Fibroblast of lung (primary cell): ENCODE data around the gene SULT4A1. TPM values are rescaled to one million over a fixed set of nuclear protein-coding genes. Genes with fewer than 3 reads are reported as not detected.
A peak's percentile ranks its signal among the peaks of the same experiment; 100 is the strongest.

ENCODE experiments used
- DNase-seq, 2 donors: peaks; one replicate each; pipeline versions ENCODE4 v3.0.0 to v3.0.0-alpha.2; 2010; ENCODE audit warnings: low read depth in 2 of 2
- H2AFZ ChIP-seq: 2 replicates; pipeline ENCODE4 v1.5.1; 2012; ENCODE audit warnings: low read length, control low read depth, inconsistent platforms
- H3K27ac ChIP-seq: 2 replicates; pipeline ENCODE4 v1.5.1; 2011; ENCODE audit warnings: low read length, control low read depth; ENCODE audit not compliant: insufficient read depth
- H3K27me3 ChIP-seq: 2 replicates; pipeline ENCODE4 v1.5.1; 2011; ENCODE audit warnings: mild to moderate bottlenecking, low read length; ENCODE audit not compliant: control insufficient read depth, insufficient read depth
- H3K36me3 ChIP-seq: 2 replicates; pipeline ENCODE4 v1.5.1; 2011; ENCODE audit warnings: low read length; ENCODE audit not compliant: control insufficient read depth, insufficient read depth
- H3K4me1 ChIP-seq: 2 replicates; pipeline ENCODE4 v1.5.1; 2011; ENCODE audit warnings: low read length; ENCODE audit not compliant: control insufficient read depth, insufficient read depth; ENCODE audit errors: extremely low read depth
- H3K4me2 ChIP-seq: 2 replicates; pipeline ENCODE4 v1.5.1; 2011; ENCODE audit warnings: low read length, control low read depth; ENCODE audit not compliant: insufficient read depth; ENCODE audit errors: extremely low read depth
- H3K4me3 ChIP-seq, 4 experiments: fragments of 200-600 bp in 1 of 4; sonication (generic) in 1 of 4; replicated peaks in 1 of 4; 2 replicates each; pipeline ENCODE4 v1.5.1; 2011 to 2016; ENCODE audit warnings: low read length in 4 of 4, low read depth in 3 of 4, mild to moderate bottlenecking in 3 of 4, control low read depth in 2 of 4, inconsistent platforms in 1 of 4, mixed read lengths in 1 of 4; ENCODE audit not compliant: insufficient read depth in 1 of 4; ENCODE audit errors: control extremely low read depth in 1 of 4
- H3K79me2 ChIP-seq: 2 replicates; pipeline ENCODE4 v1.5.1; 2012; ENCODE audit warnings: mild to moderate bottlenecking, low read length, inconsistent platforms; ENCODE audit not compliant: control insufficient read depth, insufficient read depth
- H3K9ac ChIP-seq: 2 replicates; pipeline ENCODE4 v1.5.1; 2011; ENCODE audit warnings: mild to moderate bottlenecking, low read length, control low read depth; ENCODE audit not compliant: insufficient read depth
- H3K9me3 ChIP-seq: 2 replicates; pipeline ENCODE4 v1.5.1; 2012; ENCODE audit warnings: low read depth, low read length; ENCODE audit not compliant: control insufficient read depth, insufficient read depth
- H4K20me1 ChIP-seq: 2 replicates; pipeline ENCODE4 v1.5.1; 2011; ENCODE audit warnings: low read length; ENCODE audit not compliant: control insufficient read depth, insufficient read depth; ENCODE audit errors: extremely low read depth
- CTCF ChIP-seq, 2 donors: IDR thresholded peaks in 1 of 2; conservative IDR thresholded peaks in 1 of 2; 1 replicate in 1 of 2; 2 replicates in 1 of 2; pipeline ENCODE4 v1.5.1; 2011 to 2012; ENCODE audit warnings: low read length in 2 of 2, control low read depth in 1 of 2, inconsistent platforms in 1 of 2, low read depth in 1 of 2, mild to moderate bottlenecking in 1 of 2
- EZH2 ChIP-seq: IDR thresholded peaks from 2 replicates; pipeline ENCODE4 v1.5.1; 2012; ENCODE audit warnings: low read length, control low read depth, mild to moderate bottlenecking; ENCODE audit errors: missing control alignments
- polyA plus RNA-seq, 2 donors: library from polyadenylated mRNA; depleted of rRNA in 1 of 2; stranded (reverse) in 1 of 2; unstranded in 1 of 2; fragments of >200 nt; gene quantifications; 2 replicates each; pipeline ENCODE4 v1.2.1, GENCODE V29; 2011 to 2012; ENCODE audit warnings: missing spikeins in 1 of 2
- total RNA-seq: library from RNA; depleted of rRNA; stranded (reverse); fragments of >200 nt; gene quantifications from 2 replicates; pipeline ENCODE4 v1.2.1, GENCODE V29; 2014

SULT4A1 gene
- total and polyA plus RNA-seq, 2 donors (not counting 1 experiment from before 2014, with no cell fraction given), result 0.16 to 0.50 TPM

GRCh38 chr22:43883012-43883661 is 20.8 kb upstream of the SULT4A1 start:
- H3K4me3 ChIP-seq, result no peak overlapping the region
- H3K79me2 ChIP-seq, result no peaks in the 10 kb centered on the region
- no peaks in the 10 kb centered on the region for H3K4me1 ChIP-seq
- DNase-seq, result peak; percentile 75 to 79
- no peak overlapping the region for H2AFZ ChIP-seq
- no peak overlapping the region for H3K27ac ChIP-seq
- no peaks in the 10 kb centered on the region for H3K36me3 ChIP-seq
- H3K27me3 ChIP-seq, result peaks cover 2% of the 10 kb centered on the region
- TF ChIP-seq EZH2 (no peak), CTCF (conservative IDR thresholded peaks at IDR 0.05 in 1 of 2, IDR thresholded peaks at IDR 0.05 in 1 of 2; ENCODE audit: low read depth in 1 of 2, low read length in 2 of 2) (peak; percentile 40 to 67)
- no peak overlapping the region for H3K4me2 ChIP-seq
- H3K9me3 ChIP-seq, result no peaks in the 10 kb centered on the region
- H4K20me1 ChIP-seq, result no peaks in the 10 kb centered on the region
- no peak overlapping the region for H3K9ac ChIP-seq

GRCh38 chr22:43882122-43882767 is 19.9 kb upstream of the SULT4A1 start:
- H3K27me3 ChIP-seq, result peaks cover 2% of the 10 kb centered on the region
- no peak overlapping the region for H3K4me2 ChIP-seq
- no peak overlapping the region for H3K4me3 ChIP-seq
- no peak for TF ChIP-seq EZH2
- TF ChIP-seq CTCF (conservative IDR thresholded peaks at IDR 0.05 in 1 of 2, IDR thresholded peaks at IDR 0.05 in 1 of 2; ENCODE audit: low read depth in 1 of 2, low read length in 2 of 2), result no peak
- no peak for DNase-seq
- H3K9ac ChIP-seq, result no peak overlapping the region
- no peaks in the 10 kb centered on the region for H4K20me1 ChIP-seq
- H3K9me3 ChIP-seq, result no peaks in the 10 kb centered on the region
- H3K4me1 ChIP-seq, result no peaks in the 10 kb centered on the region
- H3K36me3 ChIP-seq, result no peaks in the 10 kb centered on the region
- no peak overlapping the region for H3K27ac ChIP-seq
- no peaks in the 10 kb centered on the region for H3K79me2 ChIP-seq
- H2AFZ ChIP-seq, result no peak overlapping the region

GRCh38 chr22:43881091-43882061 is 19.1 kb upstream of the SULT4A1 start:
- H3K9ac ChIP-seq, result no peak overlapping the region
- no peak overlapping the region for H3K4me2 ChIP-seq
- H4K20me1 ChIP-seq, result no peaks in the 10 kb centered on the region
- no peak overlapping the region for H2AFZ ChIP-seq
- H3K27ac ChIP-seq, result no peak overlapping the region
- no peaks in the 10 kb centered on the region for H3K4me1 ChIP-seq
- TF ChIP-seq EZH2 (no peak), CTCF (conservative IDR thresholded peaks at IDR 0.05 in 1 of 2, IDR thresholded peaks at IDR 0.05 in 1 of 2; ENCODE audit: low read depth in 1 of 2, low read length in 2 of 2) (no peak)
- H3K27me3 ChIP-seq, result peaks cover 2% of the 10 kb centered on the region
- no peaks in the 10 kb centered on the region for H3K36me3 ChIP-seq
- H3K79me2 ChIP-seq, result no peaks in the 10 kb centered on the region
- DNase-seq, result no peak
- no peak overlapping the region for H3K4me3 ChIP-seq
- no peaks in the 10 kb centered on the region for H3K9me3 ChIP-seq
